SK-N-SH (cell line): Measurements from ENCODE around the gene SLC25A42. TPM values are rescaled to one million over a fixed set of nuclear protein-coding genes. Genes with fewer than 3 reads are reported as not detected.

Experiments
- CTCF ChIA-PET: fragments of 300-600, 350-600 bp; formaldehyde crosslinking; extraction: SDS; loops from one replicate; lab custom pipeline; 2021; lab: Yijun Ruan, JAX
- POLR2A ChIA-PET: fragments of 350-600 bp; sonication (Branson Sonifier 250); formaldehyde crosslinking; extraction: SDS; loops from one replicate; lab custom pipeline; 2020; ENCODE audit warnings: antibody characterized with exemption, inconsistent platforms; lab: Yijun Ruan, JAX
- DNase-seq: peaks from one replicate; pipeline ENCODE4 v3.0.0; 2012
- H2AFZ ChIP-seq: fragments of 200-600 bp; sonication (generic); 2 replicates; pipeline ENCODE4 v1.8.1; 2016; ENCODE audit warnings: antibody characterized with exemption, mild to moderate bottlenecking, low read depth
- H3F3A ChIP-seq: fragments of 200-600 bp; sonication (generic); replicated peaks from 2 replicates; pipeline ENCODE3; 2016; ENCODE audit warnings: antibody characterized with exemption, mild to moderate bottlenecking; ENCODE audit not compliant: insufficient read depth
- H3K27ac ChIP-seq, 2 experiments: fragments of 200-500 bp in 1 of 2; fragments of 200-600 bp in 1 of 2; sonication (Bioruptor generic) in 1 of 2; sonication (generic), shearing (Covaris generic) in 1 of 2; 2 replicates each; pipeline versions ENCODE4 v1.5.1 to v1.6.1; 2014 to 2016; ENCODE audit warnings: low read depth in 2 of 2, inconsistent platforms in 1 of 2, low read length in 1 of 2, mild to moderate bottlenecking in 1 of 2, mixed read lengths in 1 of 2
- H3K27me3 ChIP-seq: fragments of 200-600 bp; sonication (generic), shearing (Covaris generic); 2 replicates; pipeline ENCODE4 v1.6.1; 2016; ENCODE audit warnings: mixed run types; ENCODE audit not compliant: insufficient read depth
- H3K36me3 ChIP-seq, 2 experiments: fragments of 200-500 bp in 1 of 2; fragments of 200-600 bp in 1 of 2; sonication (Bioruptor generic) in 1 of 2; sonication (generic) in 1 of 2; replicated peaks in 1 of 2; 2 replicates each; pipeline versions ENCODE3 to v1.5.1; 2014 to 2016; ENCODE audit warnings: low read length in 1 of 2, mild to moderate bottlenecking in 1 of 2; ENCODE audit not compliant: insufficient read depth in 2 of 2, control insufficient read depth in 1 of 2
- H3K4me1 ChIP-seq, 2 experiments: fragments of 200-500 bp in 1 of 2; fragments of 200-600 bp in 1 of 2; sonication (Bioruptor generic) in 1 of 2; sonication (generic), shearing (Covaris generic) in 1 of 2; 2 replicates each; pipeline versions ENCODE4 v1.5.1 to v1.6.1; 2014 to 2016; ENCODE audit warnings: low read depth in 1 of 2, low read length in 1 of 2, mixed run types in 1 of 2; ENCODE audit not compliant: insufficient read depth in 2 of 2, control insufficient read depth in 1 of 2
- H3K4me2 ChIP-seq: fragments of 200-600 bp; sonication (generic), shearing (Covaris generic); 2 replicates; pipeline ENCODE4 v1.6.1; 2017; ENCODE audit warnings: mixed run types
- H3K4me3 ChIP-seq, 2 experiments: fragments of 200-500 bp in 1 of 2; fragments of 200-600 bp in 1 of 2; sonication (Bioruptor generic) in 1 of 2; sonication (generic), shearing (Covaris generic) in 1 of 2; 2 replicates each; pipeline versions ENCODE4 v1.5.1 to v1.8.1; 2014 to 2016; ENCODE audit warnings: low read depth in 2 of 2, inconsistent platforms in 1 of 2, low read length in 1 of 2, mild to moderate bottlenecking in 1 of 2, mixed read lengths in 1 of 2, moderate library complexity in 1 of 2
- H3K79me2 ChIP-seq: fragments of 200-600 bp; sonication (generic); 2 replicates; pipeline ENCODE4 v1.8.1; 2017; ENCODE audit warnings: mild to moderate bottlenecking; ENCODE audit not compliant: insufficient read depth
- H3K9ac ChIP-seq: fragments of 200-600 bp; sonication (generic); 2 replicates; pipeline ENCODE4 v1.6.1; 2017; ENCODE audit warnings: mixed run types
- H3K9me2 ChIP-seq: fragments of 200-600 bp; sonication (generic); 2 replicates; pipeline ENCODE4 v1.6.1; 2017; ENCODE audit warnings: mixed run types
- H3K9me3 ChIP-seq: fragments of 200-600 bp; sonication (generic); 2 replicates; pipeline ENCODE4 v1.6.1; 2017; ENCODE audit warnings: mixed run types, mild to moderate bottlenecking, moderate library complexity
- H4K20me1 ChIP-seq: fragments of 200-600 bp; sonication (generic); 2 replicates; pipeline ENCODE4 v1.6.1; 2017; ENCODE audit warnings: mild to moderate bottlenecking, mixed run types; ENCODE audit not compliant: insufficient read depth
- CTCF ChIP-seq: fragments of 200-600 bp; sonication (generic); IDR thresholded peaks from 2 replicates; pipeline ENCODE4 v1.6.1; 2017; ENCODE audit warnings: antibody characterized with exemption, mild to moderate bottlenecking, moderate library complexity
- EP300 ChIP-seq, 2 experiments: IDR thresholded peaks; 2 replicates each; pipeline versions ENCODE4 v1.4.0 to v1.6.1; 2012; ENCODE audit warnings: borderline replicate concordance in 1 of 2, low read depth in 1 of 2, low read length in 1 of 2
- FOSL2 ChIP-seq: IDR thresholded peaks from 2 replicates; pipeline ENCODE4 v1.4.0; 2012; ENCODE audit warnings: low read depth, mild to moderate bottlenecking, moderate library complexity, borderline replicate concordance
- FOXJ3 ChIP-seq: sonication (generic); formaldehyde crosslinking; IDR thresholded peaks from 2 replicates; pipeline ENCODE4 v1.5.1; 2020; ENCODE audit warnings: mild to moderate bottlenecking, missing genetic modification reagents
- GABPA ChIP-seq: IDR thresholded peaks from 2 replicates; pipeline ENCODE4 v1.4.0; 2012; ENCODE audit warnings: low read depth, mild to moderate bottlenecking
- MAX ChIP-seq: IDR thresholded peaks from 2 replicates; pipeline ENCODE4 v1.4.0; 2012; ENCODE audit warnings: low read depth
- PBX3 ChIP-seq: IDR thresholded peaks from 2 replicates; pipeline ENCODE4; 2012
- RAD21 ChIP-seq: IDR thresholded peaks from 2 replicates; pipeline ENCODE4 v1.6.1; 2012; ENCODE audit warnings: mild to moderate bottlenecking, low read length
- RCOR1 ChIP-seq: fragments of 150-350 bp; IDR thresholded peaks from 2 replicates; pipeline ENCODE4 v1.6.1; 2017; ENCODE audit warnings: antibody characterized with exemption, low read length
- REST ChIP-seq: IDR thresholded peaks from 2 replicates; pipeline ENCODE4 v1.6.1; 2012; ENCODE audit warnings: mild to moderate bottlenecking, low read depth, low read length, moderate library complexity
- RFX5 ChIP-seq: IDR thresholded peaks from 2 replicates; pipeline ENCODE4 v1.6.1; 2012; ENCODE audit warnings: mild to moderate bottlenecking, improper control_type of control experiment, low read length
- SIN3A ChIP-seq: IDR thresholded peaks from 2 replicates; pipeline ENCODE4 v1.6.1; 2012; ENCODE audit warnings: low read depth, mild to moderate bottlenecking, low read length, moderate library complexity, borderline replicate concordance
- TAF1 ChIP-seq: IDR thresholded peaks from 2 replicates; pipeline ENCODE4 v1.6.1; 2012; ENCODE audit warnings: low read depth, mild to moderate bottlenecking, low read length, moderate library complexity, borderline replicate concordance
- TCF12 ChIP-seq: IDR thresholded peaks from 2 replicates; pipeline ENCODE4 v1.4.0; 2012
- TEAD4 ChIP-seq: IDR thresholded peaks from 2 replicates; pipeline ENCODE4 v1.4.0; 2012; ENCODE audit warnings: mild to moderate bottlenecking, borderline replicate concordance; ENCODE audit not compliant: insufficient read depth
- YY1 ChIP-seq: IDR thresholded peaks from 2 replicates; pipeline ENCODE4 v1.4.0; 2012; ENCODE audit warnings: low read depth, mild to moderate bottlenecking
- ZBTB33 ChIP-seq: IDR thresholded peaks from 2 replicates; pipeline ENCODE4 v1.4.0; 2012; ENCODE audit warnings: low read depth, borderline replicate concordance
- WGBS: methylation state at CpG from one replicate; pipeline ENCODE4 v1.1.6; 2017; ENCODE audit warnings: low lambda C conversion rate; 5-methylcytosine and 5-hydroxymethylcytosine counted together
- polyA plus RNA-seq, 3 experiments: library from polyadenylated mRNA; depleted of rRNA; stranded (reverse); fragments of >200 nt; gene quantifications; 2 replicates each; pipeline ENCODE4 v1.2.3, GENCODE V29; 2012

The SLC25A42 gene
- polyA plus RNA-seq, 1 of the 3 experiments (the other 2 are of a cell fraction) = 6.1 TPM

- H3K4me1 ChIP-seq = no peaks in the 10 kb centered on the region
- no peak for TF ChIP-seq FOXJ3 (CRISPR knock-in tag)
- no peak for TF ChIP-seq TCF12
- TF ChIP-seq, all 33 proteins: peak for 0
- Histone ChIP-seq H3K27me3 (no peaks in the 10 kb centered on the region), H3K4me3 (no peak overlapping the region), H2AFZ (no peak overlapping the region), H3K79me2 (no peaks in the 10 kb centered on the region), H3K36me3 (peaks cover 0 to 9% of the 10 kb centered on the region in 2 experiments), H3F3A (no peaks in the 10 kb centered on the region), H4K20me1 (no peaks in the 10 kb centered on the region), H3K4me2 (no peak overlapping the region), H3K9me3 (no peaks in the 10 kb centered on the region), H3K9ac (no peak overlapping the region), H3K9me2 (no peaks in the 10 kb centered on the region), H3K27ac (no peak overlapping the region)
- 80% methylated on average over 6 of the region's 6 CpGs for WGBS
- CTCF ChIA-PET = interaction anchor here (0.9 to 6.5 kb wide), 6 partner anchors 10 to 374 kb away, joined by 3 to 79 read pairs (median 7); no protein-coding TSS in a partner anchor
- POLR2A ChIA-PET = interaction anchor here (0.6 to 1.0 kb wide), 2 partner anchors 17 to 1015 kb away, joined by 3 read pairs; no protein-coding TSS in a partner anchor
- no peak for DNase-seq
These were observed 94.0 kb downstream of the SLC25A42 start for GRCh38 chr19:19157808-19158207.

GRCh38 chr19:19159534-19159933 is 95.7 kb downstream of the SLC25A42 start:
- H4K20me1 ChIP-seq = no peaks in the 10 kb centered on the region
- H3K4me2 ChIP-seq = no peak overlapping the region
- no peaks in the 10 kb centered on the region for H3K27me3 ChIP-seq
- WGBS = 87% methylated on average over 3 of the region's 4 CpGs
- no peaks in the 10 kb centered on the region for H3K79me2 ChIP-seq
- H2AFZ ChIP-seq = no peak overlapping the region
- no peaks in the 10 kb centered on the region for H3F3A ChIP-seq
- H3K4me1 ChIP-seq = no peaks in the 10 kb centered on the region
- peaks cover 0 to 9% of the 10 kb centered on the region in 2 experiments for H3K36me3 ChIP-seq
- POLR2A ChIA-PET = no interaction called here
- CTCF ChIA-PET = interaction anchor here (0.7 to 6.5 kb wide), 4 partner anchors 13 to 183 kb away, joined by 3 to 79 read pairs (median 6); no protein-coding TSS in a partner anchor
- H3K9ac ChIP-seq = no peak overlapping the region
- no peaks in the 10 kb centered on the region for H3K9me3 ChIP-seq
- no peak for TF ChIP-seq MAX
- TF ChIP-seq RAD21 = no peak
- no peak for TF ChIP-seq YY1
- TF ChIP-seq REST = no peak
- TF ChIP-seq TEAD4 = no peak
- TF ChIP-seq RCOR1 = no peak
- TF ChIP-seq CTCF = no peak
- TF ChIP-seq FOSL2 = no peak
- TF ChIP-seq TAF1 = no peak
- no peak for TF ChIP-seq FOXJ3 (CRISPR knock-in tag)
- TF ChIP-seq GABPA = no peak
- no peak for TF ChIP-seq EP300 (IDR thresholded peaks at IDR 0.05; ENCODE audit: borderline replicate concordance in 1 of 2, low read depth in 1 of 2, low read length in 1 of 2)
- no peak for TF ChIP-seq RFX5
- no peak for TF ChIP-seq SIN3A
- no peak for TF ChIP-seq PBX3
- TF ChIP-seq ZBTB33 = no peak
- no peak overlapping the region for H3K27ac ChIP-seq
- H3K4me3 ChIP-seq = no peak overlapping the region
- no peaks in the 10 kb centered on the region for H3K9me2 ChIP-seq
- no peak for DNase-seq
